ENCODE data around the gene MATN3. TPM values are rescaled to one million over a fixed set of nuclear protein-coding genes. Genes with fewer than 3 reads are reported as not detected.

MATN3 gene
- total RNA-seq, 1 donor from 2014 or later, result 12.8 TPM

DNA sequence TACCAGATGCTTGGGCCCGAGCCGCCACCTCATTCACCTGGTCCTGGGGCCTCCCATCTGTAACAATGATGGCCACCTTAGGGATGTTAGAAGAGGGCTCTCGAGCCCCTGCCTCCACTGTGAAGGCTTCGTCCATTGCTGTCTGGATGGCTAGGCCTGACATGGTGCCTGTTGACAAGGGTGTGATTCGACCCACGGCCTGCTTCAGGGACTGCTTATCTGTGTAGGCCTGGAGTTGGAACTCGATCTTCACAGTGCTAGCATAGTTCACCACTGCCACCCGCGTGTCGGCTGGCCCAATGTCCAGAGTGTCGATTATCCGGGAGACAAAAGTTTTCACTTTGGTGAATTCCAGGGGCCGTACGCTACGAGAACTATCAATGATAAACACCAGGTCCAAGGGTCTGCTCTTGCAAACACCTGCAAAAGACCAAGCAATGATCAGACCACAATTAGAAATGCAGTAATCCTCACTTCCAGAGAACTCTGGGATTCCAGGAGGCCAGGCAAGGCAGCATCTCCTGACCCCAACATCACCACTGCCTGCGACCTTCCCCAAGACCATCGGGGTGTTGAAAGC is 6.5 kb downstream of the MATN3 start:
- Mint-ChIP-seq H3K9me3 (ENCODE audit: unreplicated experiment) (no peaks in the 10 kb centered on the region), H3K4me1 (ENCODE audit: unreplicated experiment) (peaks cover 3% of the 10 kb centered on the region), H3K4me3 (ENCODE audit: unreplicated experiment) (no peak overlapping the region), H3K36me3 (ENCODE audit: unreplicated experiment) (no peaks in the 10 kb centered on the region), H3K27me3 (ENCODE audit: unreplicated experiment) (no peaks in the 10 kb centered on the region), H3K27ac (ENCODE audit: unreplicated experiment) (no peak overlapping the region)
- DNase-seq (ENCODE audit: extremely low spot score, unreplicated experiment), result no peak
- TF ChIP-seq, protein P1, sequence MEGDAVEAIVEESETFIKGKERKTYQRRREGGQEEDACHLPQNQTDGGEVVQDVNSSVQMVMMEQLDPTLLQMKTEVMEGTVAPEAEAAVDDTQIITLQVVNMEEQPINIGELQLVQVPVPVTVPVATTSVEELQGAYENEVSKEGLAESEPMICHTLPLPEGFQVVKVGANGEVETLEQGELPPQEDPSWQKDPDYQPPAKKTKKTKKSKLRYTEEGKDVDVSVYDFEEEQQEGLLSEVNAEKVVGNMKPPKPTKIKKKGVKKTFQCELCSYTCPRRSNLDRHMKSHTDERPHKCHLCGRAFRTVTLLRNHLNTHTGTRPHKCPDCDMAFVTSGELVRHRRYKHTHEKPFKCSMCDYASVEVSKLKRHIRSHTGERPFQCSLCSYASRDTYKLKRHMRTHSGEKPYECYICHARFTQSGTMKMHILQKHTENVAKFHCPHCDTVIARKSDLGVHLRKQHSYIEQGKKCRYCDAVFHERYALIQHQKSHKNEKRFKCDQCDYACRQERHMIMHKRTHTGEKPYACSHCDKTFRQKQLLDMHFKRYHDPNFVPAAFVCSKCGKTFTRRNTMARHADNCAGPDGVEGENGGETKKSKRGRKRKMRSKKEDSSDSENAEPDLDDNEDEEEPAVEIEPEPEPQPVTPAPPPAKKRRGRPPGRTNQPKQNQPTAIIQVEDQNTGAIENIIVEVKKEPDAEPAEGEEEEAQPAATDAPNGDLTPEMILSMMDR (IDR thresholded peaks at IDR 0.05), result no peak

DNA sequence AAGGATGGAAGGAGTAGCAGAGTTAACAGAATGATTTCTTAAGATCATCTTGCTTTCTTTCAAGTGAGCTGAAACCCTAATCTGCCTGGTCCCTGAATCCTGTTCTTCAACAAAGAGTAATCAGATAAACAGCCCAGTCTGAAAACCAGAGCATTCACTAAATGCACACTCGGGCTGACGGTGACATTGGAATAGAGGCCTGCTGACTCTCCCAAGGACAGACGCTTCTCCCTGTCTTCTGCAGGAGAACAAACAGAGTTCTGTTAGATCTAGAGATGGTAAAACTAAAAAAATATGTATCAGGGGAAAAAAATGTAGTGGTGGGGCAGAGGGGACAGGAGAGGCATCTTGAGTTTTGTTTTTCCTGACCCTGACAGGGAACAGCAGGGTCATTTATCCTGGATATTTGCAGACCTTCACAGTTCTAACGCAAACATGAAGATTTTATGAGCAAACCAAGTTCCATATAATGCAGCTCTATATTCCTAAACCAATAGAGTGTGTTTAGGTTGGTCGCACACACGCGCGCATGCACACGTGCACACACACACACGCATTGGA is 7.3 kb downstream of the MATN3 start:
- peak overlapping the region; percentile 44 for H3K27ac Mint-ChIP-seq (ENCODE audit: unreplicated experiment)
- peaks cover 3% of the 10 kb centered on the region for H3K4me1 Mint-ChIP-seq (ENCODE audit: unreplicated experiment)
- no peaks in the 10 kb centered on the region for H3K36me3 Mint-ChIP-seq (ENCODE audit: unreplicated experiment)
- no peak for DNase-seq (ENCODE audit: extremely low spot score, unreplicated experiment)
- H3K4me3 Mint-ChIP-seq (ENCODE audit: unreplicated experiment), result no peak overlapping the region
- H3K27me3 Mint-ChIP-seq (ENCODE audit: unreplicated experiment), result no peaks in the 10 kb centered on the region
- no peaks in the 10 kb centered on the region for H3K9me3 Mint-ChIP-seq (ENCODE audit: unreplicated experiment)
- TF ChIP-seq, protein P1 (IDR thresholded peaks at IDR 0.05), result no peak

DNA sequence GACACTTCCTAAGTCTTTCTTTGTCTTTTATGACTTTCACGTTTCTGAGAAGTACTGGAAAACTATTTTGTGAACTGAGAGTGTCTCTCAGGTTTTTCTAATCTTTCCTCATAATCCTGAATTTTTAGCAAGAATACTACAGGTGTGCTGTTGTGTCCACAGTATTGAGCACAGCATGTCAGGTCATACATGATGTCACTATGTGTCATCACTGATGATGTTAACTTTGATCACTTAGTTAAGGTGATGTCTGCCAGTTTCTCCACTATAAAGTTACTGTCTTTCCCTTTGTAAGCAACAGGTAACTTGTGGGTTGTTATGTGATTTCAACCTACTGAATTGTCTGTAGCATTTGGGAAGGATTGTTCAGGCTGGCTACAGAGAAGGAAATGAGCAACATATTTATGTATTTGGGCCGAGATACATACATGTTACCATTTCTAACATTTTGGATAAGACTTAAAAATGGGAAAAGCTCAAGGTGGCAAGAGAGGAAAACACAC is 11.1 kb downstream of the MATN3 start:
- no peak for DNase-seq (ENCODE audit: extremely low spot score, unreplicated experiment)
- Mint-ChIP-seq H3K27ac (ENCODE audit: unreplicated experiment) (no peak overlapping the region), H3K27me3 (ENCODE audit: unreplicated experiment) (no peaks in the 10 kb centered on the region), H3K4me3 (ENCODE audit: unreplicated experiment) (no peak overlapping the region), H3K9me3 (ENCODE audit: unreplicated experiment) (no peaks in the 10 kb centered on the region), H3K4me1 (ENCODE audit: unreplicated experiment) (peaks cover 3% of the 10 kb centered on the region), H3K36me3 (ENCODE audit: unreplicated experiment) (no peaks in the 10 kb centered on the region)
- TF ChIP-seq, protein P1 (IDR thresholded peaks at IDR 0.05), result no peak

DNA sequence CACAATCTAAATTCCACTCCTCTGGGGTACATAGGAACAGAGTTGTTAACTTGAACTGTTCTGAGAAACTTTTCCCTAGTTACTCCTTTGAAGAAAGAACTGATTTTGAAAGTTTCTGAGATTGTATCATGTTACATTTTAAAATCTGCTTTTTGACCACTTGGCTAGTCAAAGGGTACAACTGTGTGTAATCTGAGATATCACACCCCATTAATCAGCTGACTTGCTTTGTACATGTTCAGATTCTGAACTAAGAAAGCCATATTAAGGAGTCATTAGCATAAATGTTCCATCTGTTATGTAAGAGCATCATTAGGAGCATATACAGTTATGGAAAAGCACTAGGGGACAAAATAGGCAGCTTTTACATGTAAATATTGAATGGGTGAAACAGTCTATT is 18.7 kb downstream of the MATN3 start:
- no peaks in the 10 kb centered on the region for H3K9me3 Mint-ChIP-seq (ENCODE audit: unreplicated experiment)
- H3K27me3 Mint-ChIP-seq (ENCODE audit: unreplicated experiment), result no peaks in the 10 kb centered on the region
- peaks cover 15% of the 10 kb centered on the region for H3K4me1 Mint-ChIP-seq (ENCODE audit: unreplicated experiment)
- H3K4me3 Mint-ChIP-seq (ENCODE audit: unreplicated experiment), result no peak overlapping the region
- no peak overlapping the region for H3K27ac Mint-ChIP-seq (ENCODE audit: unreplicated experiment)
- no peak for DNase-seq (ENCODE audit: extremely low spot score, unreplicated experiment)
- no peaks in the 10 kb centered on the region for H3K36me3 Mint-ChIP-seq (ENCODE audit: unreplicated experiment)
- TF ChIP-seq, protein P1 (IDR thresholded peaks at IDR 0.05), result no peak

DNA sequence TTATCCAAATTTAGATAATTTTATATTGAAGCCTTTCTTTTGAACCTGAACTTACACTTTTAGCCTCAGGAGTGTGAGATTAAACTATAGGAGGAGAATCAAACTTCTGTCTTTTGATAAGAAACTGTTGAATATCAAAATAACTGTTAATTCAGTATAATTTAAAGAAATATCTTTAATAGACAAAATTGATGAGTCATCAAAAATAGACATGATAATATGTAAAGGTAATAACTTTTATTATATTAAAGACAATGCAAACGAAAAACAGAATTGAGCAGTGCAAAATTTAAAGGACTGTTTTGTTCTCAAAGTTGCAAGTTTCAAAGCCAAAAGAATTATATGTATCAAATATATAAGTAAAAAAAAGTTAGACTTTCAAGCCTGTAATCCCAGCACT is 20.6 kb downstream of the MATN3 start:
- H3K36me3 Mint-ChIP-seq (ENCODE audit: unreplicated experiment), result peaks cover 3% of the 10 kb centered on the region
- peaks cover 20% of the 10 kb centered on the region for H3K4me1 Mint-ChIP-seq (ENCODE audit: unreplicated experiment)
- no peaks in the 10 kb centered on the region for H3K9me3 Mint-ChIP-seq (ENCODE audit: unreplicated experiment)
- no peak for DNase-seq (ENCODE audit: extremely low spot score, unreplicated experiment)
- H3K4me3 Mint-ChIP-seq (ENCODE audit: unreplicated experiment), result no peak overlapping the region
- TF ChIP-seq, protein P1 (IDR thresholded peaks at IDR 0.05), result no peak
- no peak overlapping the region for H3K27ac Mint-ChIP-seq (ENCODE audit: unreplicated experiment)
- H3K27me3 Mint-ChIP-seq (ENCODE audit: unreplicated experiment), result no peaks in the 10 kb centered on the region

Data from osteocyte (in vitro differentiated cells).